ENCODE measurements around the gene OLFM2. TPM values are rescaled to one million over a fixed set of nuclear protein-coding genes. Genes with fewer than 3 reads are reported as not detected.
"Not testable (repeated sequence)": the region's sequence is repeated elsewhere in the genome, so short reads cannot be mapped to it uniquely, and the experiment has no call there.

The OLFM2 gene
- total and polyA plus RNA-seq, 2 donors (not counting 1 experiment from before 2014, with no cell fraction given), result 0.66 to 11.6 TPM

- Histone ChIP-seq H3K27ac (ENCODE audit: insufficient read depth, low read length) (no peak overlapping the region), H2AFZ (ENCODE audit: low read length) (no peak overlapping the region), H3K4me1 (ENCODE audit: control insufficient read depth, extremely low read depth, insufficient read depth, low read length) (no peaks in the 10 kb centered on the region), H3K36me3 (ENCODE audit: control insufficient read depth, insufficient read depth, low read length) (no peaks in the 10 kb centered on the region), H3K9me3 (ENCODE audit: control insufficient read depth, insufficient read depth, low read depth, low read length) (no peaks in the 10 kb centered on the region), H3K4me3 (replicated peaks in 1 of 4; ENCODE audit: control extremely low read depth in 1 of 4, insufficient read depth in 1 of 4, low read depth in 3 of 4, low read length in 4 of 4) (no peak overlapping the region), H3K79me2 (ENCODE audit: control insufficient read depth, insufficient read depth, low read length) (no peaks in the 10 kb centered on the region), H3K4me2 (ENCODE audit: extremely low read depth, insufficient read depth, low read length) (no peak overlapping the region), H3K9ac (ENCODE audit: insufficient read depth, low read length) (no peak overlapping the region), H4K20me1 (ENCODE audit: control insufficient read depth, extremely low read depth, insufficient read depth, low read length) (no peaks in the 10 kb centered on the region), H3K27me3 (ENCODE audit: control insufficient read depth, insufficient read depth, low read length) (peaks cover 13% of the 10 kb centered on the region)
- DNase-seq (ENCODE audit: low read depth in 2 of 2), result no peak
- TF ChIP-seq CTCF (conservative IDR thresholded peaks at IDR 0.05 in 1 of 2, IDR thresholded peaks at IDR 0.05 in 1 of 2; ENCODE audit: low read depth in 1 of 2, low read length in 2 of 2), result no peak
These were observed 3.5 kb downstream of the OLFM2 start for GRCh38 chr19:9932835-9933234.

GRCh38 chr19:9931629-9932028 lies 4.7 kb downstream of the OLFM2 start:
- Histone ChIP-seq H3K27ac (ENCODE audit: insufficient read depth, low read length) (no peak overlapping the region), H3K4me1 (ENCODE audit: control insufficient read depth, extremely low read depth, insufficient read depth, low read length) (no peaks in the 10 kb centered on the region), H3K27me3 (ENCODE audit: control insufficient read depth, insufficient read depth, low read length) (peaks cover 13% of the 10 kb centered on the region), H3K4me3 (replicated peaks in 1 of 4; ENCODE audit: control extremely low read depth in 1 of 4, insufficient read depth in 1 of 4, low read depth in 3 of 4, low read length in 4 of 4) (no peak overlapping the region), H3K9me3 (ENCODE audit: control insufficient read depth, insufficient read depth, low read depth, low read length) (no peaks in the 10 kb centered on the region), H3K9ac (ENCODE audit: insufficient read depth, low read length) (no peak overlapping the region), H3K4me2 (ENCODE audit: extremely low read depth, insufficient read depth, low read length) (no peak overlapping the region), H2AFZ (ENCODE audit: low read length) (no peak overlapping the region), H3K79me2 (ENCODE audit: control insufficient read depth, insufficient read depth, low read length) (no peaks in the 10 kb centered on the region), H4K20me1 (ENCODE audit: control insufficient read depth, extremely low read depth, insufficient read depth, low read length) (no peaks in the 10 kb centered on the region), H3K36me3 (ENCODE audit: control insufficient read depth, insufficient read depth, low read length) (no peaks in the 10 kb centered on the region)
- DNase-seq (ENCODE audit: low read depth in 2 of 2), result no peak
- TF ChIP-seq EZH2 (IDR thresholded peaks at IDR 0.05; ENCODE audit: low read length, missing control alignments) (no peak), CTCF (conservative IDR thresholded peaks at IDR 0.05 in 1 of 2, IDR thresholded peaks at IDR 0.05 in 1 of 2; ENCODE audit: low read depth in 1 of 2, low read length in 2 of 2) (no peak)

GRCh38 chr19:9923440-9923839 lies 12.9 kb downstream of the OLFM2 start:
- Histone ChIP-seq H3K36me3 (ENCODE audit: control insufficient read depth, insufficient read depth, low read length) (no peaks in the 10 kb centered on the region), H3K27me3 (ENCODE audit: control insufficient read depth, insufficient read depth, low read length) (no peaks in the 10 kb centered on the region), H3K4me1 (ENCODE audit: control insufficient read depth, extremely low read depth, insufficient read depth, low read length) (no peaks in the 10 kb centered on the region), H2AFZ (ENCODE audit: low read length) (no peak overlapping the region), H3K9me3 (ENCODE audit: control insufficient read depth, insufficient read depth, low read depth, low read length) (no peaks in the 10 kb centered on the region), H3K27ac (ENCODE audit: insufficient read depth, low read length) (no peak overlapping the region), H3K4me2 (ENCODE audit: extremely low read depth, insufficient read depth, low read length) (no peak overlapping the region), H3K79me2 (ENCODE audit: control insufficient read depth, insufficient read depth, low read length) (no peaks in the 10 kb centered on the region), H4K20me1 (ENCODE audit: control insufficient read depth, extremely low read depth, insufficient read depth, low read length) (no peaks in the 10 kb centered on the region), H3K9ac (ENCODE audit: insufficient read depth, low read length) (no peak overlapping the region), H3K4me3 (replicated peaks in 1 of 4; ENCODE audit: control extremely low read depth in 1 of 4, insufficient read depth in 1 of 4, low read depth in 3 of 4, low read length in 4 of 4) (no peak overlapping the region)
- DNase-seq (ENCODE audit: low read depth in 2 of 2), result no peak
- TF ChIP-seq EZH2 (IDR thresholded peaks at IDR 0.05; ENCODE audit: low read length, missing control alignments) (no peak), CTCF (conservative IDR thresholded peaks at IDR 0.05 in 1 of 2, IDR thresholded peaks at IDR 0.05 in 1 of 2; ENCODE audit: low read depth in 1 of 2, low read length in 2 of 2) (no peak)

GRCh38 chr19:9922782-9923379 lies 13.4 kb downstream of the OLFM2 start:
- not testable (repeated sequence) for H3K9ac ChIP-seq (ENCODE audit: insufficient read depth, low read length); H3K4me1 ChIP-seq (ENCODE audit: control insufficient read depth, extremely low read depth, insufficient read depth, low read length); H2AFZ ChIP-seq (ENCODE audit: low read length); DNase-seq (ENCODE audit: low read depth in 2 of 2); H3K9me3 ChIP-seq (ENCODE audit: control insufficient read depth, insufficient read depth, low read depth, low read length); H3K27me3 ChIP-seq (ENCODE audit: control insufficient read depth, insufficient read depth, low read length); H4K20me1 ChIP-seq (ENCODE audit: control insufficient read depth, extremely low read depth, insufficient read depth, low read length); H3K27ac ChIP-seq (ENCODE audit: insufficient read depth, low read length); H3K4me3 ChIP-seq (replicated peaks in 1 of 4; ENCODE audit: control extremely low read depth in 1 of 4, insufficient read depth in 1 of 4, low read depth in 3 of 4, low read length in 4 of 4); H3K4me2 ChIP-seq (ENCODE audit: extremely low read depth, insufficient read depth, low read length); H3K79me2 ChIP-seq (ENCODE audit: control insufficient read depth, insufficient read depth, low read length); H3K36me3 ChIP-seq (ENCODE audit: control insufficient read depth, insufficient read depth, low read length)
